GM18526 (cell line): ENCODE results near the gene SBF2.
A peak's percentile ranks its signal among the peaks of the same experiment; 100 is the strongest.

Source experiments
- POLR2A ChIP-seq: IDR thresholded peaks from 3 replicates; pipeline ENCODE4 v1.6.1; 2011; ENCODE audit not compliant: insufficient read length; ENCODE audit errors: extremely low read depth

Gene SBF2

GRCh38 chr11:9758637-9759518, 535.1 kb downstream of the SBF2 start:
- peak; percentile 14 for TF ChIP-seq POLR2A

GRCh38 chr11:9757809-9758636, 536.0 kb downstream of the SBF2 start:
- TF ChIP-seq POLR2A = peak; percentile 44

DNA sequence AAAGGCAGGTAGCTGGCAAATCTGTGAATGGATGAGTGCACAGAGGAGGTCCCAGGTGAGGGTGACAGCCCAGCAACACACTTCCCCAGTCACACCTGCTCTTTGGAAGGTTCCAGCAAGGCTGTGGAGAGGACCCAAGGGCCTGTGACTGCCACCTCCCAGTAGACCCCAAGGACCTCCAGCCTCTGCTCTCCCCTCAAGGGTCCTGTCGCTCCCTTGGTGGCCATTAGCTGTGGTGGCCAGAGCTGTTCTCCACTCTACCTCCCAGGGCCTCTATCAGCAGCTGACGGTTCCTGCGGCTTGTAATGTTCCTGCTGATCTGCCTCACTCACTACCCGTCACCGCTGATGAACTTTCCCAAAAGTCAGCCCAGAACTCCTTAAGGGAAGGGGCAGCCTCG, 537.1 kb downstream of the SBF2 start:
- no peak for TF ChIP-seq POLR2A

DNA sequence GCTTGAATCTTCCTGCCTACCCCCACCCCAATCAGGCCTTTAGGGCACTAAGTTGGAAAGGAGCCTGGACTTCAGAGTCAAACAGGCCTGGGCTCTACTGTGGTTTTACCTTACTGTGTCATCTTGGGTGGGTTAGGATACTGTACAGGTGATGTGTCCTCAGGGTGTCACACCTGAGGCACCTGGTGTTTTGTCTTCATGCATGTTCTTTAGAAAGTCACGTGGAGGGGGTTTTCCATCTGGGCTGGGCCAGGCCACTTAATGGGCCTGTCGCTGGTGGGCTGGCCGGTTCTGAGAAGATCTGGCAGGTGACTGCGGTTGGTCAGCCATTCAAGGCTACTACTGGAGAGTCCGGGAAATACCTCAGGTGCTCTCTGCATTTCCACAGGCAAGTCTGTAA, 537.6 kb downstream of the SBF2 start:
- no peak for TF ChIP-seq POLR2A

DNA sequence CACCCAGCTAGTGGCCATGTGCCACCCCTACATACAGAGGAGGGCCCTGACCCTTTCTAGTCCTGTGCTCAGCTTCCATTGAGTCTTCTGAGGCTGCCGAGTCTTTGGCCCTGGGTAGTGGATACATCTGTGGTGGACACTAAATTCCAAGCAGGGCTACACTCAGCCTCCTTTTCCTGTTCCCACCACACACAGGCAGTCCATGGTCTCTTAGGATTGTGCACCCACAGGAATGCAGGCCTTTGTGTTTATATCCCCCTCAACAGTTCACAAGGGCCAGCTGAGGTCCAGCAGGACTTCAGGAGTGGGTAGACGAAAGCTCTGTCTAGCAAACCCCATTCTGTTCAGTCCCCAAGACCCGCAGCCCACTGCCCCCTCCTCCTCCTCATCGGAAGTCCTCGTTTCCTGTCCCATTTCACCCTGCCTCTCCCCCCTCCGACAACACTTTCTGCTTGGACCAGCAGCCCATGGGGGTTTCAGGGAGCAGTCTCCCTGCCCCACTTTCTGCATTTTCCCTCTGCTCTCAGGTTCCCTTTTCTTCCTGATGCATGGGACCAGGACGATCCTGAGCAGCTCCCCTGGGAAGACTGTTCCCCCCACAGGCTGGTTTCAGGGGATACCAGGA, 538.3 kb downstream of the SBF2 start:
- TF ChIP-seq POLR2A = no peak

DNA sequence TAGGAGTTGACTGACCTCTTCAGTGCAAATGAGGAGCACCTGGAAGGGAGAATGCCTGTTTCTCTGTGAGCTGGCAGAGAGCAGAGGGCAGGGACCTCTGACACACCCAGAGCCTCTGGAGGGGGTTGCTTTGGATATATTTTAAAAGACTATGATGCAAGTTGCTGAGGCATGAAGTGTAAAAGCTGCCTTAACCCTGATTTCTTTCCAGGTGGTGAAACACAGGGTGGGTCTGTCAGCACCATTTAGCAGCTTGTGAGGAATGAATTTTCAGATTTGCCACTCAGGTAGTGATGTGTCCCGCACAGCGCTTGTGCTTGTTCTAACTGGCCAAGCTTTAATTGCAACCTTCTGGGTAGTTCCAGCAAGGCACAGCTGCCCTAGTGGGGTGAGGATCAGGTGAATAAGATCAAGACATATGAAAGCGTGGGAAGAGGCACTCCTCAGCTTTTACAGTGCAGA, 540.0 kb downstream of the SBF2 start:
- TF ChIP-seq POLR2A = no peak

GRCh38 chr11:9753021-9753420, 541.0 kb downstream of the SBF2 start:
- TF ChIP-seq POLR2A = no peak

DNA sequence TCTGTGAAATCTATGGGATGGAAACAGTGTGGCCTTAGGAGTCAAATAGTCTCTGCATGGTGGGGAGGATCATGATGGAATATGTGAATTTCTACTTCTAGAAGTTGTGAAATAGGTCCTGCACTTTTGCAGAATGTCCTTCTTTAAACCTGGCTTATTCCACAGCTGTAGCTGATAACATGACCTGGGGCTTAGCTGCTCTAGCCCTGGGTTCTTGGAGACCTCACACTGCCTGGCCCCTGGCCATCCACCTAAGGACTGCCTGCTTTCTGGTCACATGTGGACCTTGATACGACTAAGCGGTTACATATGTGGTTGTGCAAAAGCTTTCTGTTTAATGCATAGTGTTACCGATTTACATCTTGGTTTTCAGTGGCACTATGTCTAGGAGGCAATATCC, 541.9 kb downstream of the SBF2 start:
- TF ChIP-seq POLR2A = no peak

DNA sequence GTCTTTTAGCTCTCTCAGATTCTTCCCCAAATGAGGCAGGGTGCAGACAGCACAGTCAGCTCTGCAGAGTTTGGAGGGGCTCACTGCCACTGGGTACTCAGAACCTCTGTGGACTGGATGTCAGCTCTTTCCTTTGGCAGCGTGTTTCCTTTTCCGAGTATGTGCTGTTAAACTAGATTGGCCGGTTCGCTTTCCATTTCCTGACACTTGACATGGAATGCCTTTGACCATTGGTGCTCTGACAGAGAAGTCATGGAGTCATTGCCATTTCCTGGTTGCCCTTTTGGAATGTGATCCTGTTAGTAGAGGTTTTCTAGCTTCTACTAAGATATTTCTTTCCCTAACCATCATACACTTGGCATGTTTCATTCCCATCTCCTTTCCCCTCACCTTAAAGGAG, 543.5 kb downstream of the SBF2 start:
- TF ChIP-seq POLR2A = no peak

GRCh38 chr11:9748361-9748970, 545.6 kb downstream of the SBF2 start:
- TF ChIP-seq POLR2A = no peak

DNA sequence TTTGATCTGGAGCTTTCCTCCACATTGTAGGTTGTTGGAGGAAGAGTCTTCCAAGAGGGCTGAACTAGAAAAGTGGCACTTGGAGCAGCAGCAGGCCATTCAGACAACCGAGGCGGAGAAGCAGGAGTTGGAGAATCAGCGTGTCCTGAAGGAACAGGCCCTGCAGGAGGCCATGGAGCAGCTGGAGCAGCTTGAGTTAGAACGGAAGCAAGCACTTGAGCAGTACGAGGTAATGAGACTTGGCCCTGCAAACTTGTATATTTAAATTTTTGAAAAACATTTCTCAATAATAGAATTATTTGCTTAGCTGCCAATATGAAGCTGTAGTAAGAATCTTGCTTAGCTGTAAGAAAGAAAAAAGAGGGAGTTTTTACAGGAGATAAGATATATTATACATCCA, 546.2 kb downstream of the SBF2 start:
- no peak for TF ChIP-seq POLR2A

GRCh38 chr11:9747229-9747628, 546.8 kb downstream of the SBF2 start:
- no peak for TF ChIP-seq POLR2A

DNA sequence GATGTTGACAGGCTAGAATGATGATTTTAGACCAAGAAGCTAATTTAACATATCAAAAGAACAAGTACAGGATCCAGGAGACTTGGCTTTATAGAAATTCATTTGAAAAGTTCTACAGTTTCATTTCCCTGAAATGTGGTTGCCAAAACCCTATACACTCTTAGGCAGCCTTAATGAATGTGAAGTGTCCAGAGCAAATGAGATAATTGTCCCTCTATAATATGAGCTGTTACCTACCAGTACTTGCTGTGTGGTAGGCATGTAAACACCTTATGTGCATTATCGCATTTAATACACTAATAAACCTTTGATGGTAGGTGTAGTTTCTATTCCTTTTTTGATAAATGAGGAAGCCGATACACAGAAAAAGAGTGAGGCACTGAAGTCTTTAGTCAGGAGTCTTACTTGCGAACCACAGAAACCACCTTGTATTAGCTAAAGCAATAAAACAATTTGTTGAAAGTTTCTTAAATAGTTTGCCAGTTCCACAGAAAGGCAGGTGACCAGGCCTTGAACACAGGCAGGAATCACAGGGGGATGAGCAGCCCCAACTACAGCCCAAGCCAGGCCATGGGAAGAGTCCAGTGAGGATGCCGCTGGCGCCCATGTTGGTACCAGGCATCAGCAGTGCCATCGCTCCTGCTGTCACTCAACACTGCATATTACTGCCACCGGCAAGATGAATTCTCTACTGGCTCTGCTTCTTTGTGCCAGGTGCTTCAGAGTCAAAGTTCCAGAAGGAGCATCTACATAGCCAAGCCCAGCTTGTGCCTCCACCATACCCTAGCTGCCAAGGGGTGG, 548.4 kb downstream of the SBF2 start:
- TF ChIP-seq POLR2A = no peak

DNA sequence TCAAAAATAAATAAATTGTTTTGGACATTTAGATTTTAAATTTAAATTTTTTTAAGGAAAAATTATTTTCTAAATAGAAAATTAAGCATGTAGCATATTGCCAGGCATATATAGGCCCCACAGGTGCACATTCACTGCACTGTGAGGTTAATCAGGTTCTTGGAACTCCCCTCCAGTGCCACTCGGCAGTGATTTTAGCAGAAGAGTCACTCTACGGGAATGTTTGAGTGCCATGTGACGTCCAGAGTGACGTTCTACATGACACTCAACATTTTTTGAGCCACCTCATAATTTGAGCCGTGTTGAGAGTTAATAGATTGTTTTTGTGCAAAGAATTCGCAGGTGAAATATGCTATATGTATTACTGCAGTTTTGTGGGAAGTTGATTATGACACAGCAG, 552.8 kb downstream of the SBF2 start:
- no peak for TF ChIP-seq POLR2A
